ENCODE measurements around the gene TARS3.

Gene TARS3

GRCh38 chr15:101609742-101610610, 114.3 kb downstream of the TARS3 start:
- H3K9me3 ChIP-seq (ENCODE audit: severe bottlenecking) = no peaks in the 10 kb centered on the region
- no peaks in the 10 kb centered on the region for H3K36me3 ChIP-seq (ENCODE audit: low read depth)
- H3K4me1 ChIP-seq (ENCODE audit: insufficient read depth, poor library complexity, severe bottlenecking) = peaks cover 4% of the 10 kb centered on the region
- H3K27ac ChIP-seq (ENCODE audit: poor library complexity, severe bottlenecking) = no peak overlapping the region
- H3K27me3 ChIP-seq (ENCODE audit: insufficient read depth, poor library complexity, severe bottlenecking) = no peaks in the 10 kb centered on the region
- no peak overlapping the region for H3K4me3 ChIP-seq (ENCODE audit: severe bottlenecking)
- no peak for ATAC-seq (ENCODE audit: low read depth)
- TF ChIP-seq CTCF (IDR thresholded peaks at IDR 0.05; ENCODE audit: poor library complexity, severe bottlenecking) = no peak
- DNase-seq (ENCODE audit: low spot score) = no peak

GRCh38 chr15:101608201-101608600, 116.1 kb downstream of the TARS3 start:
- Histone ChIP-seq H3K27ac (ENCODE audit: poor library complexity, severe bottlenecking) (no peak overlapping the region), H3K4me3 (ENCODE audit: severe bottlenecking) (no peak overlapping the region), H3K9me3 (ENCODE audit: severe bottlenecking) (no peaks in the 10 kb centered on the region), H3K4me1 (ENCODE audit: insufficient read depth, poor library complexity, severe bottlenecking) (no peaks in the 10 kb centered on the region), H3K36me3 (ENCODE audit: low read depth) (no peaks in the 10 kb centered on the region), H3K27me3 (ENCODE audit: insufficient read depth, poor library complexity, severe bottlenecking) (no peaks in the 10 kb centered on the region)
- no peak for ATAC-seq (ENCODE audit: low read depth)
- DNase-seq (ENCODE audit: low spot score) = no peak
- no peak for TF ChIP-seq CTCF (IDR thresholded peaks at IDR 0.05; ENCODE audit: poor library complexity, severe bottlenecking)

- H3K36me3 ChIP-seq (ENCODE audit: low read depth) = no peaks in the 10 kb centered on the region
- H3K27ac ChIP-seq (ENCODE audit: poor library complexity, severe bottlenecking) = no peak overlapping the region
- H3K27me3 ChIP-seq (ENCODE audit: insufficient read depth, poor library complexity, severe bottlenecking) = no peaks in the 10 kb centered on the region
- H3K4me1 ChIP-seq (ENCODE audit: insufficient read depth, poor library complexity, severe bottlenecking) = no peaks in the 10 kb centered on the region
- no peaks in the 10 kb centered on the region for H3K9me3 ChIP-seq (ENCODE audit: severe bottlenecking)
- DNase-seq (ENCODE audit: low spot score) = no peak
- no peak overlapping the region for H3K4me3 ChIP-seq (ENCODE audit: severe bottlenecking)
- TF ChIP-seq CTCF (IDR thresholded peaks at IDR 0.05; ENCODE audit: poor library complexity, severe bottlenecking) = no peak
- ATAC-seq (ENCODE audit: low read depth) = peak; percentile 53; the same call in 2 of the 3 replicates
Observed at GRCh38 chr15:101607108-101607507, 117.2 kb downstream of the TARS3 start.

GRCh38 chr15:101604124-101604874, 120.0 kb downstream of the TARS3 start:
- Histone ChIP-seq H3K4me1 (ENCODE audit: insufficient read depth, poor library complexity, severe bottlenecking) (no peaks in the 10 kb centered on the region), H3K27me3 (ENCODE audit: insufficient read depth, poor library complexity, severe bottlenecking) (no peaks in the 10 kb centered on the region), H3K4me3 (ENCODE audit: severe bottlenecking) (no peak overlapping the region), H3K27ac (ENCODE audit: poor library complexity, severe bottlenecking) (no peak overlapping the region), H3K36me3 (ENCODE audit: low read depth) (no peaks in the 10 kb centered on the region), H3K9me3 (ENCODE audit: severe bottlenecking) (no peaks in the 10 kb centered on the region)
- no peak for DNase-seq (ENCODE audit: low spot score)
- no peak for ATAC-seq (ENCODE audit: low read depth)
- no peak for TF ChIP-seq CTCF (IDR thresholded peaks at IDR 0.05; ENCODE audit: poor library complexity, severe bottlenecking)

Measured in RWPE2 (cell line).